GM13977 (cell line): ENCODE measurements around the gene ZNF474.

Source experiments
- DNase-seq: peaks from one replicate; pipeline ENCODE4 v3.0.0; 2012; ENCODE audit warnings: low spot score
- in situ Hi-C: fragments of 300-500 bp; cut with MboI; formaldehyde crosslinking; loops from one replicate; pipeline ENCODE4 v1.12.0; 2022; ENCODE audit warnings: low sequenced_read_pairs, low pct_unique_long_range_greater_than_20kb, mixed read lengths, inconsistent platforms; ENCODE audit not compliant: unreplicated experiment
- TF ChIP-seq, protein P1 (sequence below): IDR thresholded peaks from 2 replicates; pipeline ENCODE4 v1.5.1; 2012; ENCODE audit warnings: mild to moderate bottlenecking, control low read depth; ENCODE audit not compliant: insufficient read depth; ENCODE audit errors: extremely low read depth, missing control alignments

Gene ZNF474

DNA sequence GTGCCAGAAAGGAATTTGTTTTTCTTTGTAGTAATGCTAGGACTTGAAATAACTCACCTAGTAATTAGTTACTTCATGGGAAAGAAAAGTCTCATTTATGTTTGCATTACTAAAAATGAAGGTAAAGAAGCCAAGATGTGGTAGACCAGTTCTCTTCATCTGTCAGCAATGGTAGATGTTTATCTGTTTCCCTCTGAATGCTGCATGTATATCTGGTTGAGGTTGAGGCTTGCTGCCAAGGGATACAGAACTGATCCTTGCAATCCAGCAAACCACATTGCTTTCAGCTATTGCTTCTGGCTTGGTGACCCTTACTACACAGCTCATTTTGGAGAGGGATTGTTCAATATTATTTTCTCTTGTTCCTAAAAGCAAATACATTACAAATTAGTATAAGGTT is 73.6 kb downstream of the ZNF474 start:
- DNase-seq = no peak
- in situ Hi-C loops = no loop called here
- TF ChIP-seq, protein P1, sequence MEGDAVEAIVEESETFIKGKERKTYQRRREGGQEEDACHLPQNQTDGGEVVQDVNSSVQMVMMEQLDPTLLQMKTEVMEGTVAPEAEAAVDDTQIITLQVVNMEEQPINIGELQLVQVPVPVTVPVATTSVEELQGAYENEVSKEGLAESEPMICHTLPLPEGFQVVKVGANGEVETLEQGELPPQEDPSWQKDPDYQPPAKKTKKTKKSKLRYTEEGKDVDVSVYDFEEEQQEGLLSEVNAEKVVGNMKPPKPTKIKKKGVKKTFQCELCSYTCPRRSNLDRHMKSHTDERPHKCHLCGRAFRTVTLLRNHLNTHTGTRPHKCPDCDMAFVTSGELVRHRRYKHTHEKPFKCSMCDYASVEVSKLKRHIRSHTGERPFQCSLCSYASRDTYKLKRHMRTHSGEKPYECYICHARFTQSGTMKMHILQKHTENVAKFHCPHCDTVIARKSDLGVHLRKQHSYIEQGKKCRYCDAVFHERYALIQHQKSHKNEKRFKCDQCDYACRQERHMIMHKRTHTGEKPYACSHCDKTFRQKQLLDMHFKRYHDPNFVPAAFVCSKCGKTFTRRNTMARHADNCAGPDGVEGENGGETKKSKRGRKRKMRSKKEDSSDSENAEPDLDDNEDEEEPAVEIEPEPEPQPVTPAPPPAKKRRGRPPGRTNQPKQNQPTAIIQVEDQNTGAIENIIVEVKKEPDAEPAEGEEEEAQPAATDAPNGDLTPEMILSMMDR = no peak
